GM12873 (cell line): ENCODE results near the gene RPL3.

Experiments used
- CTCF ChIP-seq: IDR thresholded peaks from 2 replicates; pipeline ENCODE4 v1.5.1; 2012; ENCODE audit warnings: low read depth, mild to moderate bottlenecking, moderate library complexity, low read length, control low read depth; ENCODE audit not compliant: insufficient read depth; ENCODE audit errors: missing control alignments

Gene RPL3

DNA sequence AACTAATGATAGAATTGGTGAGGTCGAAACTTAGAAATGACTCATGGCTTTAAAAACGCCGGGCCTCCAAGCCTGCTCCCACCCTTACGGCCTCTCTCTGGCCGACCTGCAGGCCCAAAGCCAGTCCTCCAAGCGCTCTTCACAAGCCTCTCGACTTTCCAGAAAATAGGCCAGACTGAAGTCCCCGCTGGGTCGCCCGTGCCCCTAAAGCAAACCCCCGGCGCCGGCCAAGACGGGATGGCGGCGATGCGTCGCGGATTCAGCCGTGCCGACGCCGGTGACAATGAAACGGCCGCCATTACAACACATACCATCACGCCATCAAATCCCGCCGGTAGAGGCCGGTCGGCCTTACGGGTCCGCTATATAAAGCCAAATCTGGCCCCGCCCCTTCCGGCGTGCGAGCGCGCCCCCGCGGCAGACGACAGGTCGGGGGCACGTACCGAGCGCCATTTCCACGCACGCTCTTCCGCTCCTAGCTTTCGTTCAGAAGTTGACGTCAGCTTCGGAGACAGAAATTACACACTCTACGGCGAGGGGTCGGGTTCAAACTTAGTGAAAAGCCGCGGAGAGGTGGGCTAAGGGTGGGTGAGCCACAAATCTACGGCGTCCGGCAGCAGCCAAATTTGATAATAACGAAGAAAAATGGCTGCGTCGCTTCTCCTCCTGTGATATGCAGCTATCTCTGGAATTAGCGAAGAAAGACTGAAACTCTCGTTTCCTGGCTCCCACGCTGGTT is at the start of gene RPL3:
RPL3 (minus strand) TSS at position 340 of the 739 bp plus-strand sequence; CDS start at position 314, 26 bp downstream.
- TF ChIP-seq CTCF: no peak

- TF ChIP-seq CTCF: no peak
Measured at GRCh38 chr22:39369186-39369585, 49.8 kb upstream of the RPL3 start.

DNA sequence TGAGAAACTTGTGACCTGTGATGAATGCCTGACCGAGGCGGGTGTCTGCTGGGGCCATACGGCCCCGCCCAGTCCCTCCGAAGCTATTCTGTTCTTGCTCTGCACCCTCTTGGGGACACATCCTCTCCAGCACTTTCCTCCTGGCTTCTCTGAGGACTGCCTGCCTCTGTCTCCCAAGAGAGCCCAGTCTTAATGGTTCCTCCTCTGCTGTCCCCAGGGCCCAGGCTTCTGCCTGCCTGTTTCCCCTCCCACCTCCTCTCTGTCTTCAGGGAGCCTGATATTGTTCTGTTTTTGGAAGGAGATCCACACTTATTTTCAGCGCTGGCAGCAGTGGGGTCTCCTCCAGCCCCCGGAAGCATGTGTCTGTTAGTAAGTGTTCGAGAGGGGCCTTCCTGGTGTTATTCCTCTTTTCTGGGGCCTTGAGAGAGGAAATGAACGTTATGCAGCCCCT is 49.1 kb upstream of the RPL3 start:
- no peak for TF ChIP-seq CTCF

GRCh38 chr22:39367035-39367434 is 47.6 kb upstream of the RPL3 start:
- no peak for TF ChIP-seq CTCF

- TF ChIP-seq CTCF: no peak
Measured at GRCh38 chr22:39365492-39365780, 46.0 kb upstream of the RPL3 start.

DNA sequence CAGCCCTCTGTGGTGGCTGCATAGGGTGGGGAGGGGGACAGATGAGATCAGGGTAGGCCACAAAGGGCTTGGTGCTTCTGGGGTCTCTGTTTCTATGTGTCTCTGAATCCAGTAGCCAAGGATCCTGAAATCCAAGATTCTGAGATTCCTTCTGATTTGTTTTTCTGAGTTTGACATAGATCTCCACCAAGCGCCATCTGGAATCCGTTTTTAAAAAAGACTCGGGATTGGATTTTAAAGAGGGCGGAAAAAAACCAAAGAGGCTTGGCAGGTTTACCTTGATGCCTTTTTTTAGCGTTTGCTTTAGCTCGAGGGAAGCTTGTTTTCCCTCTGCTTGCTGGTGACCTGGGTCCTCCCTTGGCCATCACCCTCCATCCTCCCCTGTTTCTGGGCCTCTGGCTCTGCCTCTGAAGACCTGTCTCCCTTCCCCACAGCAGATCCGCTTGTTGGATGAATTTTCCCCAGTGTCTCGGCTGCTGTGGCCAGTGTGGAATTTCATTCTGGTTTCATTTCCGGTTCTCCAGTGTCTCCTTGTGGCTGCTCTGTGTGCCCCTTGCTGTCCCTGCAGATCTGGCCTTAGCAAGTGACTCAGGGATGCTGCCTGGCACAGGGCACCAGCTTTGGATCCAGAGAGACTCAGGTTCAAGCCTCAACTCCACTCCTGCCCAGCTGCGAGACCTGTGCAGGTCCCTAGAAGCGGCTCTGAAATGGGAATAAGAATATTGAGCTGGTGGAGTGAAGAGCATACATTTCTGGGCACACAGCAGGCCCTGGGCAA is 45.5 kb upstream of the RPL3 start:
- TF ChIP-seq CTCF: no peak

- no peak for TF ChIP-seq CTCF
Measured at GRCh38 chr22:39363751-39364515, 44.5 kb upstream of the RPL3 start.
